Measurements from ENCODE around the gene CELF1. TPM values are rescaled to one million over a fixed set of nuclear protein-coding genes. Genes with fewer than 3 reads are reported as not detected.

Gene CELF1
- total and polyA plus RNA-seq, 2 of the 4 experiments (the other 2 are of a cell fraction), result 63.3 to 135 TPM

DNA sequence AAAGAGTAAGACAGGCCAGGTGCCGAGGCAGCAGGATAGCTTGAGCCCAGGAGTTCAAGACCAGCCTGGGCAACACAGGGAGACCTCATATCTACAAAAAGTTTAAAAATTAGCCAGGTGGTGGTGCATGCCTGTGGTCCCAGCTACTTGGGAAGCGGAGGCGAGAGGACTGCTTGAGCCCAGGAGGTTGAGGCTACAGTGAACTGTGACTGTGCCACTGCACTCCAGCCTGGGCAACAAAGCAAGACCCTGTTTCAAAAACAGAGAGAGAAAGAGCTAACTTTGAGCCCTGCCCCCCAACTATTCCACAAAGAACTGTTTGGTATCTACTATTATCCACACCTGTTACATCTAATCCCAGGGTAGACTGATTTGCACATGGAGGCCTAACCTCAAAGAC, 54.8 kb downstream of the CELF1 start:
- H3K4ac ChIP-seq (ENCODE audit: low read depth, low read length), result no peak overlapping the region
- H4K91ac ChIP-seq (ENCODE audit: insufficient read depth, low read depth, low read length), result no peak overlapping the region
- peaks cover 58 to 84% of the 10 kb centered on the region in 2 experiments for H3K79me1 ChIP-seq (ENCODE audit: low read depth in 1 of 2, low read length in 2 of 2)
- dilution Hi-C loops (cut with HindIII; ENCODE audit: low sequenced_read_pairs, unreplicated experiment) (no loop called here), intact Hi-C loops (cut with micrococcal nuclease) (no loop called here), in situ Hi-C loops (cut with MboI; ENCODE audit: low sequenced_read_pairs) (no loop called here)
- no peak overlapping the region for H4K5ac ChIP-seq (ENCODE audit: low read depth, low read length)
- H4K8ac ChIP-seq (ENCODE audit: low read depth in 2 of 2, low read length in 2 of 2), result no peak overlapping the region
- no peak overlapping the region for H2BK20ac ChIP-seq (ENCODE audit: low read depth, low read length)
- H3K9ac ChIP-seq (ENCODE audit: low read depth, low read length), result no peak overlapping the region
- H2BK120ac ChIP-seq (ENCODE audit: low read depth, low read length), result no peak overlapping the region
- no TSS peak for BruUV-seq (replicated peaks)
- ChIA-PET POLR2A (ENCODE audit: unreplicated experiment) (no interaction called here), CTCF (interaction anchor here (0.9 kb wide), 1 partner anchor 11 kb away, joined by 3 read pairs; no protein-coding TSS in a partner anchor)
- H3K27me3 ChIP-seq (ENCODE audit: control insufficient read depth, insufficient read depth, low read length), result no peaks in the 10 kb centered on the region
- no peak overlapping the region for H3K23ac ChIP-seq (ENCODE audit: low read depth, low read length)
- H2AFZ ChIP-seq (replicated peaks; ENCODE audit: low read length, poor library complexity), result no peak overlapping the region
- no peak overlapping the region for H2AK5ac ChIP-seq (ENCODE audit: low read depth, low read length)
- no peaks in the 10 kb centered on the region for H3K9me3 ChIP-seq (ENCODE audit: control insufficient read depth, insufficient read depth, low read length)
- no peak overlapping the region for H3K4me2 ChIP-seq (ENCODE audit: low read depth, low read length)
- no peak overlapping the region for H2BK5ac ChIP-seq (ENCODE audit: low read depth, low read length, poor library complexity, severe bottlenecking)
- H3K18ac ChIP-seq (ENCODE audit: low read depth, low read length), result no peak overlapping the region
- DNase-seq, result no peak
- H3K14ac ChIP-seq (replicated peaks; ENCODE audit: low read depth, low read length), result no peak overlapping the region
- H3K4me1 ChIP-seq (ENCODE audit: control insufficient read depth, insufficient read depth, low read length), result peaks cover 9% of the 10 kb centered on the region
- H3K36me3 ChIP-seq (ENCODE audit: control insufficient read depth, insufficient read depth, low read length), result peaks cover 10% of the 10 kb centered on the region
- no peak overlapping the region for H2BK15ac ChIP-seq (ENCODE audit: low read depth, low read length)
- H3K27ac ChIP-seq (ENCODE audit: insufficient read depth, low read length), result no peak overlapping the region
- peaks cover 14% of the 10 kb centered on the region; the same call in 1 of the 2 replicates for H3K9me1 ChIP-seq (ENCODE audit: insufficient read depth, low read length)
- 100% methylated on average over 2 of the region's 3 CpGs; no CpG with 5 or more reads in 1 of the 2 experiments for WGBS, 2 experiments (ENCODE audit: extremely low coverage in 2 of 2, insufficient read length in 1 of 2)
- H2AK9ac ChIP-seq (replicated peaks; ENCODE audit: low read depth, low read length, poor library complexity), result no peak overlapping the region
- ATAC-seq (ENCODE audit: low read depth), result no peak
- TF ChIP-seq MXI1 (IDR thresholded peaks at IDR 0.05; ENCODE audit: borderline replicate concordance, low read depth, low read length) (no peak), SMC3 (IDR thresholded peaks at IDR 0.05; ENCODE audit: low read depth, low read length) (no peak), MAFK (IDR thresholded peaks at IDR 0.05; ENCODE audit: low read depth, low read length) (no peak), NFE2L2 (IDR thresholded peaks at IDR 0.05; ENCODE audit: low read depth, low read length) (no peak), POLR2A (IDR thresholded peaks at IDR 0.05; ENCODE audit: low read depth, low read length) (no peak), CEBPB (IDR thresholded peaks at IDR 0.05; ENCODE audit: low read depth, low read length) (no peak), CHD1 (IDR thresholded peaks at IDR 0.05; ENCODE audit: low read depth, low read length) (no peak), USF2 (IDR thresholded peaks at IDR 0.05; ENCODE audit: low read depth, low read length) (no peak), MAZ (IDR thresholded peaks at IDR 0.05; ENCODE audit: borderline replicate concordance, low read depth, low read length) (no peak), RFX5 (IDR thresholded peaks at IDR 0.05; ENCODE audit: low read depth, low read length) (no peak), BHLHE40 (IDR thresholded peaks at IDR 0.05; ENCODE audit: low read depth, low read length) (no peak), ELK1 (IDR thresholded peaks at IDR 0.05; ENCODE audit: borderline replicate concordance, low read depth, low read length) (no peak), RCOR1 (IDR thresholded peaks at IDR 0.05; ENCODE audit: insufficient replicate concordance, low read length) (no peak), RAD21 (IDR thresholded peaks at IDR 0.05; ENCODE audit: low read length) (no peak)
- TF ChIP-seq, protein P1, sequence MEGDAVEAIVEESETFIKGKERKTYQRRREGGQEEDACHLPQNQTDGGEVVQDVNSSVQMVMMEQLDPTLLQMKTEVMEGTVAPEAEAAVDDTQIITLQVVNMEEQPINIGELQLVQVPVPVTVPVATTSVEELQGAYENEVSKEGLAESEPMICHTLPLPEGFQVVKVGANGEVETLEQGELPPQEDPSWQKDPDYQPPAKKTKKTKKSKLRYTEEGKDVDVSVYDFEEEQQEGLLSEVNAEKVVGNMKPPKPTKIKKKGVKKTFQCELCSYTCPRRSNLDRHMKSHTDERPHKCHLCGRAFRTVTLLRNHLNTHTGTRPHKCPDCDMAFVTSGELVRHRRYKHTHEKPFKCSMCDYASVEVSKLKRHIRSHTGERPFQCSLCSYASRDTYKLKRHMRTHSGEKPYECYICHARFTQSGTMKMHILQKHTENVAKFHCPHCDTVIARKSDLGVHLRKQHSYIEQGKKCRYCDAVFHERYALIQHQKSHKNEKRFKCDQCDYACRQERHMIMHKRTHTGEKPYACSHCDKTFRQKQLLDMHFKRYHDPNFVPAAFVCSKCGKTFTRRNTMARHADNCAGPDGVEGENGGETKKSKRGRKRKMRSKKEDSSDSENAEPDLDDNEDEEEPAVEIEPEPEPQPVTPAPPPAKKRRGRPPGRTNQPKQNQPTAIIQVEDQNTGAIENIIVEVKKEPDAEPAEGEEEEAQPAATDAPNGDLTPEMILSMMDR (conservative IDR thresholded peaks at IDR 0.05; ENCODE audit: low read depth, low read length), result no peak
- no peak overlapping the region for H3K56ac ChIP-seq (ENCODE audit: extremely low read depth, insufficient read depth, low read length)
- peaks cover 45% of the 10 kb centered on the region for H4K20me1 ChIP-seq (ENCODE audit: insufficient read depth, low read length)
- H3K4me3 ChIP-seq (ENCODE audit: insufficient read depth, low read depth, low read length), result no peak overlapping the region

Measured in IMR-90 (cell line).